OCI-LY7 (cell line): ENCODE data around the gene GYS2. TPM values are rescaled to one million over a fixed set of nuclear protein-coding genes. Genes with fewer than 3 reads are reported as not detected.

Experiments used
- BruUV-seq: library from RNA; stranded (reverse); fragments of 400-500 nt; replicated peaks from 2 replicates; lab custom pipeline; 2021; lab: Mats Ljungman, UMichigan
- CTCF ChIA-PET: fragments of 300-600 bp; sonication (Branson Sonifier 250); formaldehyde crosslinking; loops from one replicate; lab custom pipeline; 2022; ENCODE audit warnings: antibody characterized with exemption; ENCODE audit not compliant: unreplicated experiment; lab: Charles Lee
- POLR2A ChIA-PET: fragments of 300-600 bp; sonication (Branson Sonifier 250); formaldehyde crosslinking; loops from one replicate; lab custom pipeline; 2022; ENCODE audit warnings: antibody characterized with exemption; lab: Charles Lee
- DNase-seq: peaks from one replicate; pipeline ENCODE4 v3.0.0-alpha.2; 2015; ENCODE audit warnings: low spot score
- H2AFZ ChIP-seq: fragments of 200-600 bp; sonication (generic), shearing (Covaris generic); 2 replicates; pipeline ENCODE4 v1.6.1; 2014; ENCODE audit warnings: mild to moderate bottlenecking, antibody characterized with exemption, low read length, moderate library complexity
- H3K27ac ChIP-seq: fragments of 200-600 bp; sonication (generic); 2 replicates; pipeline ENCODE4 v1.5.1; 2014; ENCODE audit warnings: mixed run types, low read depth, mild to moderate bottlenecking, moderate library complexity, low read length, inconsistent platforms; ENCODE audit not compliant: poor library complexity, severe bottlenecking
- H3K36me3 ChIP-seq: fragments of 200-600 bp; sonication (generic); 2 replicates; pipeline ENCODE4 v1.6.1; 2014; ENCODE audit warnings: mild to moderate bottlenecking, antibody characterized with exemption, low read length, moderate library complexity, mixed read lengths; ENCODE audit not compliant: insufficient read depth
- H3K4me1 ChIP-seq: fragments of 200-600 bp; sonication (generic); 2 replicates; pipeline ENCODE4 v1.5.1; 2014; ENCODE audit warnings: mild to moderate bottlenecking, low read length; ENCODE audit not compliant: insufficient read depth, poor library complexity, severe bottlenecking
- H3K4me2 ChIP-seq: fragments of 200-600 bp; sonication (generic); 2 replicates; pipeline ENCODE4 v1.6.1; 2014; ENCODE audit warnings: mild to moderate bottlenecking, low read length
- H3K4me3 ChIP-seq: fragments of 200-600 bp; sonication (generic); 2 replicates; pipeline ENCODE4 v1.5.1; 2014; ENCODE audit warnings: mild to moderate bottlenecking, low read depth, low read length; ENCODE audit not compliant: poor library complexity, severe bottlenecking
- H3K79me2 ChIP-seq: fragments of 200-600 bp; sonication (generic); 2 replicates; pipeline ENCODE4 v1.6.1; 2016; ENCODE audit warnings: low read depth, mild to moderate bottlenecking, low read length, moderate library complexity, mixed read lengths; ENCODE audit not compliant: insufficient read depth
- H3K9me2 ChIP-seq: fragments of 200-600 bp; sonication (generic); 2 replicates; pipeline ENCODE4 v1.6.1; 2016; ENCODE audit warnings: mild to moderate bottlenecking, low read length, mixed read lengths; ENCODE audit not compliant: insufficient read depth
- H3K9me3 ChIP-seq: fragments of 200-600 bp; sonication (generic); 2 replicates; pipeline ENCODE4 v1.6.1; 2014; ENCODE audit warnings: mild to moderate bottlenecking, mixed run types, low read length, mixed read lengths
- H4K20me1 ChIP-seq: fragments of 200-600 bp; sonication (generic); 2 replicates; pipeline ENCODE4 v1.6.1; 2014; ENCODE audit warnings: mild to moderate bottlenecking, antibody characterized with exemption, low read length, moderate library complexity, mixed read lengths; ENCODE audit not compliant: insufficient read depth
- CTCF ChIP-seq: fragments of 200-600 bp; sonication (generic); conservative IDR thresholded peaks from 2 replicates; pipeline ENCODE4 v1.5.1; 2014; ENCODE audit warnings: mild to moderate bottlenecking, antibody characterized with exemption, low read length, moderate library complexity, mixed read lengths
- EZH2phosphoT487 ChIP-seq: fragments of 200-600 bp; sonication (generic); IDR thresholded peaks from 2 replicates; pipeline ENCODE4 v1.6.1; 2018; ENCODE audit warnings: low read depth, borderline replicate concordance, mild to moderate bottlenecking, mixed run types, antibody characterized with exemption, low read length, moderate library complexity, mixed read lengths
- intact Hi-C: fragments of 100-400 bp; cut with micrococcal nuclease; formaldehyde crosslinking; loops from one replicate; pipeline ENCODE4 v1.10.0; 2022; ENCODE audit not compliant: unreplicated experiment
- total RNA-seq, 2 experiments: library from RNA; depleted of rRNA in 1 of 2; stranded (reverse); fragments of >200 nt in 1 of 2; shearing (Covaris generic) in 1 of 2; gene quantifications; 2 replicates each; pipeline ENCODE4 v1.2.3, GENCODE V29; 2014 to 2022

Gene GYS2
- total RNA-seq, 2 experiments from 2014 or later: not detected

- BruUV-seq: no TSS peak
- H3K4me1 ChIP-seq: no peaks in the 10 kb centered on the region
- CTCF ChIA-PET: no interaction called here
- H3K4me2 ChIP-seq: no peak overlapping the region
- H3K9me3 ChIP-seq: no peaks in the 10 kb centered on the region
- no peak overlapping the region for H3K27ac ChIP-seq
- H4K20me1 ChIP-seq: no peaks in the 10 kb centered on the region
- intact Hi-C loops: no loop called here
- no peak overlapping the region for H3K4me3 ChIP-seq
- no peak overlapping the region for H2AFZ ChIP-seq
- TF ChIP-seq CTCF: no peak
- no peak for TF ChIP-seq EZH2phosphoT487
- H3K79me2 ChIP-seq: no peaks in the 10 kb centered on the region
- H3K36me3 ChIP-seq: no peaks in the 10 kb centered on the region
- DNase-seq: no peak
- no peaks in the 10 kb centered on the region for H3K9me2 ChIP-seq
- POLR2A ChIA-PET: interaction anchor here (0.6 to 1.3 kb wide), 8 partner anchors 8 to 919 kb away, joined by 3 to 11 read pairs (median 4); no protein-coding TSS in a partner anchor
Measured at GRCh38 chr12:21576431-21576830, 28.2 kb downstream of the GYS2 start.

GRCh38 chr12:21573733-21574358 is 30.8 kb downstream of the GYS2 start:
- Histone ChIP-seq H3K36me3 (no peaks in the 10 kb centered on the region), H3K9me3 (no peaks in the 10 kb centered on the region), H3K9me2 (no peaks in the 10 kb centered on the region), H3K27ac (no peak overlapping the region), H3K79me2 (no peaks in the 10 kb centered on the region), H3K4me3 (no peak overlapping the region), H3K4me2 (no peak overlapping the region), H4K20me1 (no peaks in the 10 kb centered on the region), H3K4me1 (no peaks in the 10 kb centered on the region), H2AFZ (no peak overlapping the region)
- CTCF ChIA-PET: no interaction called here
- TF ChIP-seq CTCF: no peak
- TF ChIP-seq EZH2phosphoT487: no peak
- DNase-seq: no peak
- intact Hi-C loops: no loop called here
- POLR2A ChIA-PET: interaction anchor here (0.6 kb wide), 1 partner anchor 8 kb away, joined by 3 read pairs; no protein-coding TSS in a partner anchor
- no TSS peak for BruUV-seq

- Histone ChIP-seq H4K20me1 (no peaks in the 10 kb centered on the region), H3K4me1 (no peaks in the 10 kb centered on the region), H3K4me2 (no peak overlapping the region), H3K36me3 (no peaks in the 10 kb centered on the region), H3K79me2 (no peaks in the 10 kb centered on the region), H3K9me2 (no peaks in the 10 kb centered on the region), H3K27ac (no peak overlapping the region), H3K9me3 (no peaks in the 10 kb centered on the region), H3K4me3 (no peak overlapping the region), H2AFZ (no peak overlapping the region)
- no peak for DNase-seq
- TF ChIP-seq CTCF (no peak), EZH2phosphoT487 (no peak)
- CTCF ChIA-PET: no interaction called here
- no TSS peak for BruUV-seq
- POLR2A ChIA-PET: interaction anchor here (0.7 to 1.1 kb wide), 3 partner anchors 27 to 198 kb away, joined by 3 to 4 read pairs (median 4); no protein-coding TSS in a partner anchor
- intact Hi-C loops: no loop called here
Measured at GRCh38 chr12:21571046-21571445, 33.6 kb downstream of the GYS2 start.
